GM19438 (cell line): ENCODE data around the gene SLBP.
"Not testable (repeated sequence)": the region's sequence is repeated elsewhere in the genome, so short reads cannot be mapped to it uniquely, and the experiment has no call there.

Experiments
- ATAC-seq: cut with Tn5 transposase; IDR thresholded peaks from one replicate; pipeline ENCODE4 v1.9.1; 2021; ENCODE audit warnings: low read depth; ENCODE audit not compliant: unreplicated experiment

SLBP gene

GRCh38 chr4:1683261-1683735, 28.8 kb downstream of the SLBP start:
- no peak for ATAC-seq

- ATAC-seq, result no peak
Observed at GRCh38 chr4:1682860-1683259, 29.3 kb downstream of the SLBP start.

GRCh38 chr4:1678244-1678643, 33.9 kb downstream of the SLBP start:
- ATAC-seq, result no peak

- no peak for ATAC-seq
Observed at GRCh38 chr4:1676605-1677525, 35.3 kb downstream of the SLBP start.

- ATAC-seq, result no peak
Observed at GRCh38 chr4:1675802-1676137, 36.3 kb downstream of the SLBP start.

GRCh38 chr4:1675136-1675801, 36.9 kb downstream of the SLBP start:
- ATAC-seq, result no peak

- no peak for ATAC-seq
Observed at GRCh38 chr4:1674682-1675081, 37.4 kb downstream of the SLBP start.

- no peak for ATAC-seq
Observed at GRCh38 chr4:1673671-1674070, 38.4 kb downstream of the SLBP start.

- not testable (repeated sequence) for ATAC-seq
Observed at GRCh38 chr4:1671011-1671410, 41.1 kb downstream of the SLBP start.

GRCh38 chr4:1670279-1670678, 41.8 kb downstream of the SLBP start:
- ATAC-seq, result no peak

GRCh38 chr4:1669850-1670249, 42.3 kb downstream of the SLBP start:
- ATAC-seq, result no peak

GRCh38 chr4:1669270-1669669, 42.8 kb downstream of the SLBP start:
- ATAC-seq, result no peak

- ATAC-seq, result no peak
Observed at GRCh38 chr4:1668488-1668840, 43.7 kb downstream of the SLBP start.

- ATAC-seq, result no peak
Observed at GRCh38 chr4:1667273-1667672, 44.8 kb downstream of the SLBP start.

GRCh38 chr4:1666391-1666790, 45.7 kb downstream of the SLBP start:
- no peak for ATAC-seq

GRCh38 chr4:1664141-1664540, 48.0 kb downstream of the SLBP start:
- ATAC-seq, result no peak

GRCh38 chr4:1663549-1663948, 48.6 kb downstream of the SLBP start:
- no peak for ATAC-seq

GRCh38 chr4:1661695-1662094, 50.4 kb downstream of the SLBP start:
- ATAC-seq, result no peak

GRCh38 chr4:1660948-1661677, 51.0 kb downstream of the SLBP start:
- ATAC-seq, result no peak

- no peak for ATAC-seq
Observed at GRCh38 chr4:1659104-1660043, 52.7 kb downstream of the SLBP start.
